GM12864 (cell line): ENCODE measurements around the gene SLX1A.
"Not testable (repeated sequence)": the region's sequence is repeated elsewhere in the genome, so short reads cannot be mapped to it uniquely, and the experiment has no call there.

Experiments used
- DNase-seq: peaks from one replicate; pipeline ENCODE4 v3.0.0-alpha.2; 2011; ENCODE audit warnings: low read depth
- H3K4me3 ChIP-seq: 2 replicates; pipeline ENCODE4 v1.5.1; 2011; ENCODE audit warnings: mild to moderate bottlenecking, low read depth, low read length, control low read depth
- TF ChIP-seq, protein P1 (sequence below): IDR thresholded peaks from 2 replicates; pipeline ENCODE4 v1.5.1; 2011; ENCODE audit warnings: low read depth, mild to moderate bottlenecking, moderate library complexity, low read length, control low read depth, inconsistent platforms; ENCODE audit errors: missing control alignments

Gene SLX1A

DNA sequence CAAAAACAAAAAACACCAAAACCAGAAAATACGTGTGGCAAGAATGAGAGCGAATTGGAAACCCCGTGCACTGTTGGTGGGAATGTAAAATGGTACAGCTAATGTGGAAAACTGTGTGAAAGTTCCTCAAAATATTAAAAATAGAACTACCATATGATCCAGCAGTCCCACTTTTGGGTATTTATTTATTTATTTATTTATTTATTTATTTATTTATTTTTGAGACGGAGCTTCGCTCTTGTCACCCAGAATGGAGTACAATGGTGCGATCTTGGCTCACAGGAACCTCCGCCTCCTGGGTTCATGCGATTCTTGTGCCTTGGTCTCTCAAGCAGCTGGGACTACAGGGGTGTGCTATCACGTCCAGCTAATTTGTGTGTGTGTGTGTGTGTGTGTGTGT lies 41.2 kb upstream of the SLX1A start:
- TF ChIP-seq, protein P1, sequence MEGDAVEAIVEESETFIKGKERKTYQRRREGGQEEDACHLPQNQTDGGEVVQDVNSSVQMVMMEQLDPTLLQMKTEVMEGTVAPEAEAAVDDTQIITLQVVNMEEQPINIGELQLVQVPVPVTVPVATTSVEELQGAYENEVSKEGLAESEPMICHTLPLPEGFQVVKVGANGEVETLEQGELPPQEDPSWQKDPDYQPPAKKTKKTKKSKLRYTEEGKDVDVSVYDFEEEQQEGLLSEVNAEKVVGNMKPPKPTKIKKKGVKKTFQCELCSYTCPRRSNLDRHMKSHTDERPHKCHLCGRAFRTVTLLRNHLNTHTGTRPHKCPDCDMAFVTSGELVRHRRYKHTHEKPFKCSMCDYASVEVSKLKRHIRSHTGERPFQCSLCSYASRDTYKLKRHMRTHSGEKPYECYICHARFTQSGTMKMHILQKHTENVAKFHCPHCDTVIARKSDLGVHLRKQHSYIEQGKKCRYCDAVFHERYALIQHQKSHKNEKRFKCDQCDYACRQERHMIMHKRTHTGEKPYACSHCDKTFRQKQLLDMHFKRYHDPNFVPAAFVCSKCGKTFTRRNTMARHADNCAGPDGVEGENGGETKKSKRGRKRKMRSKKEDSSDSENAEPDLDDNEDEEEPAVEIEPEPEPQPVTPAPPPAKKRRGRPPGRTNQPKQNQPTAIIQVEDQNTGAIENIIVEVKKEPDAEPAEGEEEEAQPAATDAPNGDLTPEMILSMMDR, result no peak
- no peak overlapping the region for H3K4me3 ChIP-seq
- no peak for DNase-seq

DNA sequence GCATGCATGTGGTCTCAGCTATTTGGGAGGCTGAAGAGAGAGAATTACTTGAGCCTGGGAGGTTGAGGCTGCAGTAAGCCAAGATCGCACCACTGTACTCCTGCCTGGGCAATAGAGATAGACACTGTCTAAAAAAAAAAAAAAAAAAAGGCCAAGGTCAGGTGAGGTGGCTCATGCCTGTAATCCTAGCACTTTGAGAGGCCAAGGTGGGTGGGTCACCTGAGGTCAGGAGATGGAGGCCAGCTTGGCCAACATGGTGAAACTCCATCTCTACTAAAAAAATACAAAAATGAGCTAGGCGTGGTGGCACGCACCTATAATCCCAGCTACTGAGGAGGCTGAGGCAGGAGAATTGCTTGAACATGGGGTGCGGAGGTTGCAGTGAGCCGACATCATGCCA lies 38.5 kb upstream of the SLX1A start:
- no peak overlapping the region for H3K4me3 ChIP-seq
- TF ChIP-seq, protein P1, result no peak
- DNase-seq, result no peak

DNA sequence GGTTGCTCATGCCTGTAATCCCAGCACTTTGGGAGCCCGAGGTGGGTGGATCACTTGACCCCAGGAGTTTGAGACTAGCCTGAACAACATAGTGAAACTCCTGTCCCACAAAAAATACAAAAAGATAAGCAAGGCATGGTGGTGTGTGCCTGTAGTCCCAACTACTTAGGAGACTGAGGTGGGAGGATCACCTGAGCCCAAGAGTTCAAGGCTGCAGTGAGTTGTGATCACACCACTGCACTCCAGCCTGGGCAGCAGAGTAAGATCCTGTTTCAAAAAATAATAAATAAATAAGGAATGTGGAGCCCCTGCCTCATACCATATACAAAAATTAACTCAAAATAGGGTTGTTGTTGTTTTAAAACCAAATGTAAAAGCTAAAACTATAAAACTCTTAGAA lies 36.5 kb upstream of the SLX1A start:
- H3K4me3 ChIP-seq, result no peak overlapping the region
- TF ChIP-seq, protein P1, result no peak
- no peak for DNase-seq

DNA sequence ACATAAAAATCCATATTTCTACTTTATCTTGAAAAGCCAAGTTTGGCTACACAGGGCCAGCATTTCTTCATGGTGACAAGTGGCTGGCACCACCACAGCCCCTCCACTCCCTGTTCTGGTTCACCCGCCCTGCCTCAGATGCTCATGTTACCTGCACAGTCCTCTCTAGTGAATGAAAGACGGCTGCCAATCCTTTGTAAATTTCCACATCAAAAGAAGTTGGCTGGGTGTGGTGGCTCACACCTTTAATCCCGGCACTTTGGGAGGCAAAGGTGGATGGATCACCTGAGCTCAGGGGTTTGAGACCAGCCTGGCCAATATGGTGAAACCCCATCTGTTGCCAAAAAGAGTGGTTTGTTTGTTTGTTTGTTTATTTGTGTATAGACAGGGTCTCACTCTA lies 30.1 kb upstream of the SLX1A start:
- DNase-seq, result no peak
- TF ChIP-seq, protein P1, result no peak
- no peak overlapping the region for H3K4me3 ChIP-seq

DNA sequence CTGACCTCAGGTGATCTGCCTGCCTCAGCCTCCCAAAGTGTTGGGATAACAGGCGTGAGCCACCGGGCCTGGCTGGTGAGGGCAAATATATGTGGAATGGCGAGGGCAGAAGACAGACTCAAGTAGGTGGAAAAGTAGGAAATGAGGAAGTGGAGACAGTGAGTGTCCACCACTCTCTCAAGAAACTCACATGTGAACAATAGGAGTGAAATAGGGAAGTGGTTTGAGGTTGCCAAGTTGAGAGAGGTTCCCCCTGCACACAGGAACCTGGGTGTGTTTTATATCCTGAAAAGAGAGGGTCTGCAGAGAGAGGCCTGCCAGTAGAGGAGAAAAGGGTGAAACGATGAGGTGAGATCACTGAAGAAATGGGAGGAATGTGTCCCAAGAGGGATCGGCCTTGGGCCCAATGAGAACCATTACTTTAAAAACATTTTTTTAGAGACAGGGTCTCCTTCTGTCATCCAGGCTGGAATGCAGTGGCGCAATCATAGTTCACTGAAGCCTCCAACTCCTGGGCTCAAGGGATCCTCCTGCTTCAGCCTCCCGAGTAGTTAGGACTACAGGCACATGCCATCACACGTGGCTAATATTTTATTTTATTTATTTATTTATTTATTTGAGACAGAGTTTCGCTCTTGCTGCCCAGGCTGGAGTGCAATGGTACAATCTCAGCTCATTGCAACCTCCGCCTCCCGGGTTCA lies 27.3 kb upstream of the SLX1A start:
- TF ChIP-seq, protein P1, result no peak
- peak; percentile 80 for DNase-seq
- no peak overlapping the region for H3K4me3 ChIP-seq

DNA sequence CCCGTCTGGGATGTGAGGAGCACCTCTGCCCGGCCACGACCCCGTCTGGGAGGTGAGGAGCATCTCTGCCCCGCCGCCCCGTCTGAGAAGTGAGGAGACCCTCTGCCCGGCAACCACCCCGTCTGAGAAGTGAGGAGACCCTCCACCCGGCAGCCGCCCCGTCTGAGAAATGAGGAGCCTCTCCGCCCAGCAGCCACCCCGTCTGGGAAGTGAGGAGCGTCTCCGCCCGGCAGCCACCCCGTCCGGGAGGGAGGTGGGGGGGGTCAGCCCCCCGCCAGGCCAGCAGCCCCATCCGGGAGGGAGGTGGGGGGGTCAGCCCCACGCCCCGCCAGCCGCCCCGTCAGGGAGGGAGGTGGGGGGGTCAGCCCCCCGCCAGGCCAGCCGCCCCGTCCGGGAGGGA lies 24.9 kb upstream of the SLX1A start:
- not testable (repeated sequence) for H3K4me3 ChIP-seq, DNase-seq

DNA sequence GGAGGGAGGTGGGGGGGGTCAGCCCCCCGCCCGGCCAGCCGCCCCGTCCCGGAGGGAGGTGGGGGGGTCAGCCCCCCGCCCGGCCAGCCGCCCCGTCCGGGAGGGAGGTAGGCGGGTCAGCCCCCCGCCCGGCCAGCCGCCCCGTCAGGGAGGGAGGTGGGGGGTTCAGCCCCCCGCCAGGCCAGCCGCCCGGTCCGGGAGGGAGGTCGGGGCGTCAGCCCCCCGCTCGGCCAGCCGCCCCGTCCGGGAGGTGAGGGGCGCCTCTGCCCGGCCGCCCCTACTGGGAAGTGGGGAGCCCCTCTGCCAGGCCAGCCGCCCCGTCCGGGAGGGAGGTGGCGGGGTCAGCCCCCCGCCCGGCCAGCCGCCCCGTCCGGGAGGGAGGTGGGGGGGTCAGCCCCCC lies 24.3 kb upstream of the SLX1A start:
- not testable (repeated sequence) for DNase-seq, H3K4me3 ChIP-seq

DNA sequence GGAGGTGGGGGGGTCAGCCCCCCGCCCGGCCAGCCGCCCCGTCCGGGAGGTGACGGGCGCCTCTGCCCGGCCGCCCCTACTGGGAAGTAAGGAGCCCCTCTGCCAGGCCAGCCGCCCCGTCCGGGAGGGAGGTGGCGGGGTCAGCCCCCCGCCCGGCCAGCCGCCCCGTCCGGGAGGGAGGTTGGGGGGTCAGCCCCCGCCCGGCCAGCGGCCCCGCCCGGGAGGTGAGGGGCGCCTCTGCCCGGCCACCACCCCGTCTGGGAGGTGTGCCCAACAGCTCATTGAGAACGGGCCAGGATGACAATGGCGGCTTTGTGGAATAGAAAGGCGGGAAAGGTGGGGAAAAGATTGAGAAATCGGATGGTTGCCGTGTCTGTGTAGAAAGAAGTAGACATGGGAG lies 23.5 kb upstream of the SLX1A start:
- DNase-seq, H3K4me3 ChIP-seq: not testable (repeated sequence)

DNA sequence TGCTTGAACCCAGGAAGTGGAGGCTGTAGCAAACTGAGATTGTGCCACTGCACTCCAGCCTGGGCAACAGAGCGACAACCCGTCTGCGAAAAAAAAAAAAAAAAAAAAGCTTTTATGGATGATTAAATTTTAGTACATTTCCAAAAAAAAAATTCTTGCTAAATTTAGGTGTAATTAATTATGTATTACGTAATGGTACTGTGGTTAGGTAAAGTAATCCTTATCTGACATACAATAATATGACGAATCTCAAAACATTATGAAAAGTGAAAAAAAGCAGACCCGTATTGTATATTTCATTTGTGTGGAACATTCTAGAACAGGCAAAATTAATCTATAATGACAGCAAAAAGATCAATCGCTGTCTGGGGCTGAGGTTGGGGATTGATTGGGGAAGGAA lies 20.6 kb upstream of the SLX1A start:
- H3K4me3 ChIP-seq, result no peak overlapping the region
- DNase-seq, result no peak
- TF ChIP-seq, protein P1, result no peak

DNA sequence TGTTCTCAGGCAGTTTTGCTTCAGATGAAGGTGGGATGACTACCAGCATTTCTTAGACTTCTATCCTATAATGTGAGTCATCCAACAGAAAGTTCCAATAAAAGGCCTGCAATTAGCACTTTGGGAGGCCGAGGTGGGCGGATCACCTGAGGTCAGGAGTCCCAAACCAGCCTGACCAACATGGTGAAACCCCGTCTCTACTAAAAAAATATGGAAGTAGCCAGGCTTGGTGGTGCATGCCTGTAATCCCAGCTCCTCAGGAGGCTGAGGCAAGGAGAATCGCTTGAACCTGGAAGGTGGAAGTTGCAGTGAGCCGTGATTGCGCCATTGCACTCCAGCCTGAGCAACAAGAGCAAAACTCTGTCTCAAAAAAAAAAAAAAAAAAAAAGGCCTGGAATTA lies 16.8 kb upstream of the SLX1A start:
- DNase-seq, result not testable (repeated sequence)

More for the DNA sequence above, 16.8 kb upstream of the SLX1A start:
- not testable (repeated sequence) for H3K4me3 ChIP-seq
